Measurements from ENCODE around the gene SORBS1. TPM values are rescaled to one million over a fixed set of nuclear protein-coding genes. Genes with fewer than 3 reads are reported as not detected.

Gene SORBS1
- total RNA-seq, 1 donor from 2014 or later = 0.69 TPM

DNA sequence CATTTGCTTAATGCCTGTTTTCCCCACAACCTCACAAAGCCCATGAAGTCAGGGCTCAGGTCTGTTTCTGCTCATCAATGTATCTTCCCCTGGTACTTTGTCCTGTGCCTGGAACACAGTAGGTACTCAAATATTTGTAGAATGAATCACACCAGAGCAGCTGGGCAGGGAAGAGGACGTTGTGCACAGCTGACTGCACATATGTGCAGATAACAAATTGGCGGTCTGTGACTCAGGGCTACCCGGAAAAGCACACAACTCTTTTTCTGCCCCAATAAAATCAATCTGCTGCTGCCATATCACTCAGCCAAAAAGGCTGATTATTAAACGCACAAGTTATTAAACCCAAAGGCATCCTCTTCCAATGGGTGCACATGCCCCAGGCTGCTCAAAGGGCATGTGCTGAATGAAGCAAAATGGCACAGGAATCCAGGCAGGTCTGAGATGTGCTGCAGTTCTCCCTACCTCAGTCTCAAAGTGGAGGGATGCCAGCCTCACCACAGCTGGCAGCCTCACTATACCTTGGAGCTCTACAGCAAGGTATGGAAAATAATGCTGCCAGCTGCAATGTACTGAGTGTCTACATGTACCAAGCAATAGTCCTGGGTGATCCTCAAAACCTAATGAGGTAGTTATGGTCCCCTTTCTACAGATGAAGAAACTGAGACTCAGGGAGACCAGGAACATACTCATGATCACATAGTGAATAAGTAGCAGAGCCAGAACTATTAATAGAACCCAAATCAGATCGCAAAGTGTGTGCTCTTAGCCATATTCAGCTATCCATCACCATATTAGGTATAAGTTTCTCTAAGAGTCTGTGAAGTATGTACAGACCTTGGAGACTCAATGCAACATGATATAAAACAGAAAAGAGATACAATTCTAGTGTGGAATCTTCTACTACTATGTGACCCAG is 43.4 kb downstream of the SORBS1 start:
- intact Hi-C loops (cut with micrococcal nuclease) = no loop called here

DNA sequence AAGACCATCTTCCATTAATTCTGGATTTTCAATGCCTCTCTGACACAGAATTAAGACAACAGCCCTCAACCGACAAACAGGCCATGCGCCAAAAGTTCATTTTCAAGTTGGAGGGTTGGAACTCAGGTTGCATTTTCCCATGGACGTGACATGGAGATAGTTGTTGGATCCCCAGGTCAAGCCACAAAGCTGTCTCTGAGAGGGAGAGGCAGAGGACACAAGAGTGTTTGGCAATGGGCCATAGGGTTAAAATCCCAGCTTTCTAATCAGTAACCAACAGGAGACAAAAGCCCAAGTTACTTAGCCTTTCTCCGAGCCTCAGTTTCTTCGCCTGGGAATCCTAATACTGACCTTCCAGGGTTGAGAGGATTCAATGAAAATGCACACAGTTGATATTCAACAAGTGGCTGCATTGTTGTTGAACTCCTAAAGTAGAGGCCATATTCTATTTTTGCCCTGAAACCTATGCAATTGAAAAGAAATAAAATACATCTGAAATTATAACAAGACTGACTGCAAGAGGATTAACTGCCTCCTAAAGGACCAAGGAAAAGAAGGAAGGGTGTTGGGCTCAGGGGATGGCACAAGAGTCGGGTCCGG is 44.3 kb downstream of the SORBS1 start:
- intact Hi-C loops (cut with micrococcal nuclease) = no loop called here

DNA sequence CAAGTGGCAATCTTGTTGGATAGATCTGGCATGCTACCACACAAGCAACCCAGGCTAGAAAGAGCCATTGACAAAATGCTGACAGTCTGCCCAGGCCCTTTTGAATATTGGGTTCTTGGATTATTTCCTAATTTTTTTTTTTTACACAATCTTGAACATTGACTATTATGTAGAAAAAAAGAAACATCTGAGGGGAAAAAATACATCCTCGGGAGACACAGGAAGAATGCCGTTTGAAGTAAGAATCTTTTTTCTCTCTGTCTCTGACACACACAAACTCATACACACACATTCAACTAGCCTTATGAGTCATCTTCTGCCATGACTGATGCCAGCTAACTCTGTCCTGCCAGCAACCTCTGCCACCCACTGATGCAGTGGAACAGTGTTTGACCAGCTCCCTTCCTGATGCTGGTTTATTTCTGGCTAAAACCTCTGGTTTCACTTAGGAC is 47.2 kb downstream of the SORBS1 start:
- intact Hi-C loops (cut with micrococcal nuclease) = no loop called here

DNA sequence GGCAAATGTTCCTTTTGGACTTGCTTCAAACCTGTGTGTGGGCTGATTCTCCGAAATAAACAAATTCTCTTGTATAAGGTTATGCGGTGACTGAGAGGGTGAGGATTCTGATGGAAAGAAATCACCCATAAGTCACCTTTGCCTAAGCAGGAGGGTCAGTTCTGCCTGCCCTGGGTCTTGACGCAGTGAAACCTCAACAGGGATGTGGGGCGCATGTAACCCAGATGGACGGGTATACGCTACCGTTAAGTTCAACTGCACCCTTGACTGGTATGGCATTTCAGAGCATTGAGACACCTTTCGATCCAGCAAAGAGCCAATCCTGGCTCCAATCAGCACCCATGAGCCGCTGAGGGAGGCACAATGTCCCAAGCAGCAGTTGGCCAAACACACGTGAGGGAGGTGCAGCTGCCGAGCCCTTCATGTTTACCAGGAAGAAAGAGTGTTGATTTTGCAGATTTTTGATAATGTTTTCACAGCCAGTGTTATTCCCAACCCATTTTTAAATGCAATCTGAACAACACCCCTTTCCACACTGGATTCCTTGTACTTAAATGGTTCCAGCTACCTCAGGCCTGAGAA is 48.1 kb downstream of the SORBS1 start:
- intact Hi-C loops (cut with micrococcal nuclease) = no loop called here

DNA sequence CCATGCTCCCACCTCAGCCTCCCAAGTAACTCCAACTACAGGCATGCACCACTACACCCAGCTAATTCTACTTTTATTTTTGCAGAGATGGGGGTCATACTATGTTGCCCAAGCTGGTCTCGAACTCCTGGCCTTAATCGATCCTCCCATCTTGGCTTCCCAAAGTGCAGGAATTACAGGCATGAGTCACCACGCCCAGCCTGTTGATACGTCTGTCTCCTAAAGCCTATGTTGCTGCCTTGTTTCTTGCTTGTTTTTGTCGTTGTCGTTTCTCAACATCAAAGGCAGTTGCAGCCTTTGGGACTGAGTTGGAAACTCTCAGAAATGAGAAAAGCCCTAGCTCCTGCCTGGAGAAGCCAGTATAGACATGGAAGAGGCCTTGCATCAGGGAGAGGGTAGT is 49.9 kb downstream of the SORBS1 start:
- intact Hi-C loops (cut with micrococcal nuclease) = no loop called here

DNA sequence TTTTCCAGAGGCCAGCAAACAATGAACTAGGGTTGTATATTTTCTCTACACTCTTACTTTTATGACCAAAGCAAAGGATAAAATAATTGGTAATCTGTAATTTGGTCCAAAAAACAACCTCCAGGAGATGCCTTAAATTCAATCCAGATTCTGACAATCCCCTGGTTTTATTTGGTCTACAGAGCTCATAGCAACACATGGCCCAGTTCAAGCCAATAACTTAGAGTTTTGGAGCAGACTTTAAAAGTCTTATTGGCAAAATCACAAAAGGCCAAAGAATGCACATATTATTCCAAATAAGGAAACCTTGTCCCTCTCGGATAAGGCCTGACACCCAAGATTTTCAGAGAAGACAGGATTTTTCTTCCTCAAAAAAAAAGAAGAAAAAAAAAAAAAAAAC is 51.9 kb downstream of the SORBS1 start:
- intact Hi-C loops (cut with micrococcal nuclease) = no loop called here

DNA sequence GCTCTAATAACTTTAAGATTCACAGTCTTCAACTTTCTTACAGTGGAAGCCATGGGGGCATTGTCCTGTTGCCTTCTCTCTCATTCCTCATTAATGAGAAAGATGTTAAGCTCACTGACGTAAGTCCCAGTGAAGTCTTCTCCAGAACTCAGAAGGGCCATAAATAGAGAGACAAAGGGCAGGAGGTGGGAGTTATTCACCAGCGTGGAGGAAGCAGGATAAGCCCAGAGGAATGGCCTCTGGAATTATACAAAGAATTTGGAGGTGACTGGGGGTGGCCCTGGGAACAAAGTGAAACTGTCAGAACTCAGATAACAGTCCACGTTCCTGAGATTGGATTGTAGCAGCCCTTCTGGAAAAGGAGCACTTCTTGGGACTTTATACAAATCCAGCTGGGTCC is 52.4 kb downstream of the SORBS1 start:
- intact Hi-C loops (cut with micrococcal nuclease) = no loop called here

DNA sequence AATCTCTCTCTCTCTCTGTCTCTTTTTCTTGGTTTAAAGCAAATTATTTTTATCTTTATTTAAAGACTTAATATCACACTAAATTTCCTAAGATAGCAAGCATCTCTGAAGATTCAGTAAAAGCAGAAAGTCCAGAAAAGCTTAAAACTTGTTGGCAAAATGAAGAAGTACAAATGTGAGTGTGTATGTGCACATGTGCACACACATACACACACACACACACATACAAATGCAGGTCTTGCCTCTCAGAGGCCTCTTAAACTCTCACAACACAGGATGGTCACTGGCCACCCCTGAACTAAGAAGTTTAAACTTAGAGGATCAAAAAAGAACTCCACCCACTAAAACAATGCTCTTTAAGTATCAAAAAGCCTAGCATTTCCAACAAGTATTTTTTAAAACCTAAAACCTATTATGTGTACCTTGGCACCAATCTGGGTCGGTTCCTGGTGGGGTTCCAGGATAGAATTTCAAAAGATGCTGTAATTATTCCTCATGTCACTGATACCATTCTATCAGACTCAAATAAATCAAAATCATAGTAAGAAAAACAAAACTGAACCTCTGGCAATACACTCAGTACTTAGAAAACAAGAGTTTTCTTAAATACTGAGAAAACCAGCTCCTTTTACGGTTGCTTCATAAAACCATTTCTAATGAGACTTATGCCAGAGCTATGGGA is 55.0 kb downstream of the SORBS1 start:
- intact Hi-C loops (cut with micrococcal nuclease) = no loop called here

DNA sequence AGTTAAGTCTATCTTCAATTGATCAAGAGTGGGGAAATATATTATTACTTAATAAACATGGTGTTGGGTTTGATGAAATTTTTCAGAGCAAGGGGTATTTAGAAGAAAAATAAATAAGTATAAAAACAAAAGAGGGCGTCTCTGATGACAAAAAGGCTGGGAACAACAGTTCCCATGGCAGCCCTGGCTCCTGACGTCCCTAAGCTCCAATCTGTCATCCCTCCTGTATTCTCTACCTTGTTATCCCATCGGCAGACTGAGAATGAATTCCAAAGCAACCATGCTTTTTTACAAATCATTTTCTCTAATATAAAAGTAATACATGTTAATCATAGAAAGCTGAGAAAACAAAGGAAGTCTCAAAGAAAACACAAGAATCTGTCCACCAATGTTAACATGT is 55.5 kb downstream of the SORBS1 start:
- intact Hi-C loops (cut with micrococcal nuclease) = no loop called here

DNA sequence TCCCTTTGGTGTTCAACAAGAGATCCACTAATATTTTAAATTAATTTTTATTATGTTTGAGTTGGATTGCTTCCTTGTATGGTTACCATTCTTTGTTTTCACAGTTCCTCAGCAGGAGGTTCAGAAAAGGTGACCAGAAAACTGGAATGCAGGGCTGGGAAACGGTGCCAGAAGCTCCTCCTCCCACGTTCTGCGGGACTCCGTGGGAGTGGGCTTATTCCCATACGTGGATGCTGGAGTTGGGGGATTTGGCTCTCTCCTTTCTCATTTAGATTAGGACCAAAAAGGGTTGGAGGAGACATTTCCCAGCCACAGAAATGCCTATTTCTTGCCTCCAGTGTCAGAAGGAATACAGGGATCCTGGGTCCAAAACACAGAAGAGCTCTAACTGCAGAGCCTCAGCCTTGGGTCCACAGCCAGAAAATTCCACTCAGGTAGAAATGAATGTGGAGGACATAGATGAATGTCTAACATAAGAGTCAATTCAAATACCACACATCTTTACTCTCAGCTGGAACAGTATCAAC is 56.0 kb downstream of the SORBS1 start:
- intact Hi-C loops (cut with micrococcal nuclease) = no loop called here

DNA sequence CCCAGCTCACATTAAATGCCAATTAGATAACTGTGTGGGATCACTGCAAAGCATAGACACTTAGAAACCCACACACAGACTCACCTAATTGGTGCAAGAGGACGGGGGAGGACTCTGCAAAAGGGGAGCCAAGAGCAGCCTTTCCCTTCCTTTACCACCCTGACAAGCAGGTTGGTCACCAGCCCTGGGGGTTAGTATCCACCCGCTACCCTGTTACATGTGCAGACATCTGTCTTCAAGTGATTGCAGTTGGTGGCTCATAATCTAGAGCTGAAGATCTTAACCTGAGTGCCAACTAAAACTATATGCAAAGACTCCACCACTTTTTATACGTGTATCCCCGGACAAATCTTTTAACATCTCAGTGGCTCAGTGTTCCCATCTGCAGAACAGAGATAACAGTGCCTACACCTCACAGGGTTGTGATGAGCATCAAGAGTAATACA is 56.9 kb downstream of the SORBS1 start:
- intact Hi-C loops (cut with micrococcal nuclease) = no loop called here

DNA sequence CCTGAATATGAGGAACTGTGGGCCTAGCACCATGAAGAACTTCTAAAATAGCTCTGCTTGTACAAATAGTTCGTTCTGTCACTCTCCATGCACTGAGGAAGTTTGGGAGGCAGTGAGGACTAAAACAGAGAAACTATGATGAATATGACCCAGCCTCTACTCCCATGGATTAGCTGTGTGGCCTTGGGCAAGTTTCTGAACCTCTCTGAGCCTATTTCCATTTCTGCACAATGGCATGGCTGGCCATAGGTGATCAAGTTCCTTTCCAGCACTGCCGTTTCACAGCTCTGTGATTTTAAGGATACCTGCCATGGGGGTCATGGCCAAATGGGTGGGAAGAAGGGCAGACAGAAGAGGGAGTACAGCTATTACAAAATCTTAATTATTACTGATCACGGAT is 57.6 kb downstream of the SORBS1 start:
- intact Hi-C loops (cut with micrococcal nuclease) = no loop called here

DNA sequence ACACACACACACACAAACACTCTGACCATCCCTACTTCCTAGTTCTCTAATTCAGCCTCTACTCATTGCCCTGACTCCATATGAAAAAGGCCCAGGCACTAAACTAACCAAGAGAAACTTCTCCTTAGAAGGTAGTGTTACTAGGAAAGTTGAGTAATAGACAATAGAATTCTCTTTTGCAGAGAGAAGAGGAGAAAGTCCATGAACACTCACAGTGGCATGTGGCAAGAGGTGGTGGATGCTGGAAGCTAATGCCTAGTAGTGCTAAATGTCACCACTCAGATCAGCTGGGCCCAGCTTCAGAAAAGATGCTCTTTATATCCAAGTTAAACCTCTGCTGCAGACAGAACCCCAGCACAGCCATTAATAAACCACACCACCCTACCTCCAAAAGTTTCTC is 58.2 kb downstream of the SORBS1 start:
- intact Hi-C loops (cut with micrococcal nuclease) = no loop called here

DNA sequence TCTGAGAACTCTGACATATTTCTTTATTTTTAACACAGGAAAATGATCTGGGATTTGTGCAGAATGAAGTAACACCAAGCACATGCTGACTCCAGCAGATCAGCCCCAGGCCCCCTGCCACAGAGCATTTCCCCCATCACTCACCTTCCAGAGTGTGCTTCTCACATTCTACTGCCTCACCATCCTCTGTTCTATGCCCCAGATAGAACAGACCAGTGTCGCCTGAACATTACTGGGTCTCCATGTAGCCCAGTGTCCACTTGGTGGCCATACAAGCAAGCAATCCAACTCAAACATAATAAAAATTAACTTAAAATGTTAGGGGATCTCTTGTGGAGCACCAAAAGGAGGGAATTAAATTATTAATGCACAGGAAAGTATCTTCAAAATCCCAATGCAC is 58.8 kb downstream of the SORBS1 start:
- intact Hi-C loops (cut with micrococcal nuclease) = no loop called here

DNA sequence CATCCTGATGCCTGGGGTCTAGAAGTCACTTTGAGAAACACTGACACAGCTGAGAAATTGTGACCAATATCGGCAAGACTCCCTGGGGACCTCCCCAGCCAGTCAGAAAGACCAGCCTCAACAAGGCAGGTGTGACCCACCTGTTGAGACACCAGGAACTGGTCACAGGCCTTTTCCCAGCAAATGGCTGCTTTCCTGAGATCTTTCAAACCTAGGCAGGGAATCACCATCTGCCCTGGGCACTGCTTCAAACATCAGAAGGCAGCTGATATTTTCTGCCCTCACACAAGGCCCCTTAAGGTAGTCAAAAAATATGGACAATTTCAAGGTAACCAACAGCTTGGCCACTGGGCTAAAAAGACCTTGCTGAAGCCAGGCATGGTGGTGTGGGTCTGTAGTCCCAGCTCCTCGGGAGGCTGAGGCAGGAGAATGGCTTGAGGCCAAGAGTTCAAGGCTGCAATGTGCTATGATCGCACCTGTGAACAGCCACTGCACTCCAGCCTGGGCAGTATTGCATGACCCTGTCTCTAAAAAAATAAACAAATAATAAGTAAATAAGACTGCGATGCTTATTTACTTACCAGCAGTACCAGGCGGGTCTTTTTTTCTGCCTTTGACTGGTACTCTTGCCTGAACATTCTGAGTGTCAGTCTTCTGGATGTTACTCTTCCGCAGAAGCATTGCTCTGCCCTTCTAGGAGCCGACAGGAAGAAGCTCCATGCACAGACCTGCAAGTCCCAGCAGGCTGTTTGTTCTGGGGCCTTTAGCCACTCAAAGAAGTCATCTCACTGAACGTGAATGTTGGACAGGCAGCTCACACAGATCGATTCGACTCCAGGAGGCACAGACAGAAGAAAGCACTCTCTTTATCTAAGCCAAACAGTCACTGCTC is 59.7 kb downstream of the SORBS1 start:
- intact Hi-C loops (cut with micrococcal nuclease) = no loop called here

DNA sequence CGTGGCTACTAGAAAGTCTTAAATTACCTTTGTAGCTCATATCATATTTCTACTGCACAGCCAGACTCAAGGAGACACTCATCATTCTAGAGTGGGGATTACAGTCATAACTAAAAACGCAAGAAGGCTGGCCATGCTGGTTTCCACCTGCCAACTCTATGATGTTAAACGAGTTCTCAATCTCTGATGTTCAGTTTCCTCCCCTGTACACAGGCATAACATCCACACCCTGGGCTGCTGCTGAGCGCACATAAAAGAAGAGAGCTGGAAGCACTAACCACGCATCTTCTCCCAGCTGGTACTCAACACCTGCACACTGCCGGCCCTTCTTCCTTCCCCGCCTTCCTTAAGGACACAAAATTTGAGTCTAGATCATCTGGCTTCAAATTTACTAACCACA is 60.5 kb downstream of the SORBS1 start:
- intact Hi-C loops (cut with micrococcal nuclease) = no loop called here

DNA sequence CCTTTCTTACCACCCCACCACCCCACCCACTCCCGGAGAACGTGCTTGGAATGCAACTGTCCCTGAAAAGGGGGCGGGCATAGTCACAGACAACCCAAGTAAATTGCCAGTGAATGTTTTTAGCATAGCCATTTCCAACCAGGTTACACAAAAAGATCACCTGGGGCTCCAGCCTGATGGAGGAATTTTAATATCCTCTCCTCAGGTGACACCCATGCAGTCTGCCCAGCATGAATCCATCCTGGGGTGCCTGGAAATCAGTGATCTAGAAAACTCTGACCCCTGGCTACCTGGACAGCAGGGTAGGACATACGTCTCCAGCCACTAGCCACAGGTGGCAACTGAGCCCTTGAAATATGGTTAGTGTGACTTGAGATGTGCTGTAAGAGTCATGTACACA is 61.1 kb downstream of the SORBS1 start:
- intact Hi-C loops (cut with micrococcal nuclease) = no loop called here

DNA sequence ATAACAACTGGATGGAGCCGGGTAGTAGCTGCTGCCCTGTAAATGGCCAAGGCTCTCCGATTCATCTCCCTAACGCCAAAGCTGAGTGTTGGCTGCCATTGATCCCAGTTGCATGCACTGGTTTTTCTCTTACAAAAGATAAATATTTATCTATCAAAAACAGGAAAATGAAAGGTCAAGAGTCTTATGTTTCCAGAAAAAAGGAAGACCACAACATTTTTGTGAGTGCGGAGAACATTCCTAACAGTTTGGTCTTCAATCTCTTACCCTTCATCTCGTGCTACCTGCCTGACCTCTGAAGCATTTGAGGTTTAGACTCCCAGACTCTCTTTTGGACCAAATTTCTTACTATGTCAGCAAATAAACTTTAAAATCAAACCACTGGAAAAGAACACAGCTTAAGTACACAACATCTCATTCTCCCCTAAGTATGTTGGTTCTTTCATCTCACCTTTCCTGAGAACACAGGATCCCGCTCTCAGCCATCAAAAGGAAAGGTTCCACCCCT is 61.6 kb downstream of the SORBS1 start:
- intact Hi-C loops (cut with micrococcal nuclease) = no loop called here

DNA sequence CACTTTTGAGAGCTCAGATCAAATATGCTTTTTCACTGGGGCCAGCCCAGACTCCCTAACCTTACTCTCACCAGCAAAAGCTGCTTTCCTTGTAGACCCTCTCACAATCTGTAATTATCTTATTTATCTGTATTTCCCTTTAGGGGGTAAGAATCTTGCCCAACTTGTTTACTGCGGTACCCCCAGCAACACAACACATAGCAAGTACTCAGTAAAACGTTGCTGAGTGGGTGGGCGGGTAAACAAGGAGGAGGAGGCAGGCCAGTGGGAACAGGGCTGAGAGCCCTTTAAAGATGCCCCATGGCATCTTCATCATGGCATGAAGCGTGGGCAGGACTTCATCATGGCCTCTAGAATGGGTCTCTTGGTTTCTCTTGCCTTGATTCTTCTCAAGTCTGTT is 64.2 kb downstream of the SORBS1 start:
- intact Hi-C loops (cut with micrococcal nuclease) = no loop called here

DNA sequence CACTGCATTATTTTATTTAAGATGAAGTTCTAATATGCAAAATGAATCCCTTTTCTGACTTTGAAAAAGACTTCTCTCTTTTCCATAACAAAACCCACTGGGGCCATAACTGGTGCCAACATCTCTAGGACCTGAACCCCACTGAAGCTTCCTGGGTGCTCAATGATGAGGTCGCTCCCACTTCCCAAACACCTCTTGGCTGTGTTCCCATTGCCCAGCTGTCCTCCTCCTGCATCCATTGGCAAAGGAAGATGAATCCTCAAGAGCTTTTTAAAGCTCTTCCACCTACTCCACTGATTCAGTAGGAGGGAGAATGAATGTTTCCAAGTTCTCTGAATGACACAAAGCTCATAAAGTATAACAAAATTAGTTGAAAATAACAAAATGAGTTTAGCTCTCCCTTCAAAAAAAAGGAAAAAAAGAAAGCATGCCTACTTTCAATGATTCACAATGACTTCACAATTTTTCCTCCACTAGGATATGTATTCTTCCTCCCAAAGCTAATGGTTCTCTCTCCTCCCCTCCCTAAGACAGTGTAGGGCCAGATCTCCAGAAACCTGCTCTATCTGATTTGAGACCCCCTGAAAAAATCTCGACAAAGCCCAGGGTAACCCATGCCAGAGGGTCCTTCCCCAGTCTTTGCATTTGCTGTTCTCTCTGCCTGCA is 64.8 kb downstream of the SORBS1 start:
- intact Hi-C loops (cut with micrococcal nuclease) = no loop called here
